Vagina (tissue), 2 donors: Measurements from ENCODE around the gene RGS6. TPM values are rescaled to one million over a fixed set of nuclear protein-coding genes. Genes with fewer than 3 reads are reported as not detected.

Source experiments
- DNase-seq, 2 donors: peaks; one replicate each; pipeline ENCODE4 v3.0.0-alpha.2; 2017; ENCODE audit errors: extremely low spot score in 2 of 2
- H3K27ac ChIP-seq: fragments of 200-600 bp; sonication (generic); one replicate; pipeline ENCODE4 v1.5.1; 2019
- H3K27me3 ChIP-seq: fragments of 200-600 bp; sonication (generic); one replicate; pipeline ENCODE4 v1.5.1; 2019
- H3K36me3 ChIP-seq, 2 donors: fragments of 200-600 bp; sonication (generic); one replicate each; pipeline ENCODE4 v1.5.1; 2017 to 2019
- H3K4me1 ChIP-seq: fragments of 200-600 bp; sonication (generic); one replicate; pipeline ENCODE4 v1.5.1; 2019
- H3K4me3 ChIP-seq, 2 donors: fragments of 200-600 bp; sonication (generic); 1 replicate in 1 of 2; 2 replicates in 1 of 2; pipeline ENCODE4 v1.5.1; 2016 to 2019
- H3K9me3 ChIP-seq: fragments of 200-600 bp; sonication (generic); one replicate; pipeline ENCODE4 v1.5.1; 2019
- CTCF ChIP-seq, 3 experiments: fragments of 450-650 bp in 2 of 3; fragments of 200-600 bp in 1 of 3; sonication (generic) in 1 of 3; IDR thresholded peaks; one replicate each; pipeline ENCODE4 v1.5.1; 2017 to 2019; ENCODE audit warnings: antibody characterized with exemption in 3 of 3, mild to moderate bottlenecking in 2 of 3, moderate library complexity in 2 of 3
- POLR2A ChIP-seq, 2 donors: fragments of 450-650 bp; IDR thresholded peaks; one replicate each; pipeline ENCODE4 v1.6.1; 2017; ENCODE audit warnings: antibody characterized with exemption in 2 of 2, mild to moderate bottlenecking in 2 of 2, moderate library complexity in 2 of 2
- POLR2AphosphoS5 ChIP-seq, 2 donors: sonication (generic); formaldehyde crosslinking; IDR thresholded peaks; one replicate each; pipeline ENCODE4 v1.9.0; 2017; ENCODE audit warnings: antibody characterized with exemption in 2 of 2, mild to moderate bottlenecking in 2 of 2, low read depth in 1 of 2; ENCODE audit not compliant: insufficient read depth in 1 of 2
- intact Hi-C: fragments of 100-400 bp; cut with DNase I; formaldehyde crosslinking; loops from one replicate; pipeline ENCODE4 v1.15.1; 2023
- total RNA-seq: library from RNA; depleted of rRNA; stranded (reverse); fragments of >200 nt; gene quantifications from one replicate; pipeline ENCODE4 v1.2.3, GENCODE V29; 2016

The RGS6 gene
- total RNA-seq, 1 donor from 2014 or later = 2.0 TPM

GRCh38 chr14:72553161-72553560 lies 620.9 kb downstream of the RGS6 start:
- Histone ChIP-seq H3K4me1 (no peaks in the 10 kb centered on the region), H3K36me3 (no peaks in the 10 kb centered on the region), H3K27me3 (no peaks in the 10 kb centered on the region), H3K27ac (no peak overlapping the region), H3K9me3 (no peaks in the 10 kb centered on the region), H3K4me3 (no peak overlapping the region)
- intact Hi-C loops = no loop called here
- no peak for DNase-seq
- no peak for TF ChIP-seq POLR2AphosphoS5 (IDR thresholded peaks at IDR 0.05; ENCODE audit: insufficient read depth in 1 of 2, low read depth in 1 of 2)
- TF ChIP-seq POLR2A (IDR thresholded peaks at IDR 0.05) = no peak
- TF ChIP-seq CTCF (IDR thresholded peaks at IDR 0.05) = no peak

GRCh38 chr14:72553656-72554055 lies 621.4 kb downstream of the RGS6 start:
- H3K27ac ChIP-seq = no peak overlapping the region
- no peaks in the 10 kb centered on the region for H3K4me1 ChIP-seq
- H3K36me3 ChIP-seq = no peaks in the 10 kb centered on the region
- H3K9me3 ChIP-seq = no peaks in the 10 kb centered on the region
- H3K27me3 ChIP-seq = no peaks in the 10 kb centered on the region
- H3K4me3 ChIP-seq = no peak overlapping the region
- TF ChIP-seq POLR2A (IDR thresholded peaks at IDR 0.05) (no peak), POLR2AphosphoS5 (IDR thresholded peaks at IDR 0.05; ENCODE audit: insufficient read depth in 1 of 2, low read depth in 1 of 2) (no peak), CTCF (IDR thresholded peaks at IDR 0.05) (no peak)
- no peak for DNase-seq
- intact Hi-C loops = no loop called here

GRCh38 chr14:72554401-72554800 lies 622.2 kb downstream of the RGS6 start:
- Histone ChIP-seq H3K36me3 (no peaks in the 10 kb centered on the region), H3K9me3 (no peaks in the 10 kb centered on the region), H3K27ac (no peak overlapping the region), H3K27me3 (no peaks in the 10 kb centered on the region), H3K4me3 (no peak overlapping the region), H3K4me1 (no peaks in the 10 kb centered on the region)
- no peak for TF ChIP-seq CTCF (IDR thresholded peaks at IDR 0.05)
- no peak for TF ChIP-seq POLR2AphosphoS5 (IDR thresholded peaks at IDR 0.05; ENCODE audit: insufficient read depth in 1 of 2, low read depth in 1 of 2)
- TF ChIP-seq POLR2A (IDR thresholded peaks at IDR 0.05) = no peak
- DNase-seq = no peak
- intact Hi-C loops = no loop called here

- TF ChIP-seq CTCF (IDR thresholded peaks at IDR 0.05) = no peak
- no peak for TF ChIP-seq POLR2A (IDR thresholded peaks at IDR 0.05)
- TF ChIP-seq POLR2AphosphoS5 (IDR thresholded peaks at IDR 0.05; ENCODE audit: insufficient read depth in 1 of 2, low read depth in 1 of 2) = no peak
- no peaks in the 10 kb centered on the region for H3K36me3 ChIP-seq
- no peak for DNase-seq
Observed at GRCh38 chr14:72554994-72555608, 622.9 kb downstream of the RGS6 start.

GRCh38 chr14:72555609-72556000 lies 623.4 kb downstream of the RGS6 start:
- H3K36me3 ChIP-seq = no peaks in the 10 kb centered on the region
- no peak overlapping the region for H3K4me3 ChIP-seq
- intact Hi-C loops = no loop called here
- DNase-seq = no peak
- TF ChIP-seq POLR2AphosphoS5 (IDR thresholded peaks at IDR 0.05; ENCODE audit: insufficient read depth in 1 of 2, low read depth in 1 of 2) (no peak), CTCF (IDR thresholded peaks at IDR 0.05) (no peak), POLR2A (IDR thresholded peaks at IDR 0.05) (no peak)
- no peaks in the 10 kb centered on the region for H3K27me3 ChIP-seq
- H3K4me1 ChIP-seq = no peaks in the 10 kb centered on the region
- no peak overlapping the region for H3K27ac ChIP-seq
- H3K9me3 ChIP-seq = no peaks in the 10 kb centered on the region

More at GRCh38 chr14:72554994-72555608, 622.9 kb downstream of the RGS6 start:
- Histone ChIP-seq H3K9me3 (no peaks in the 10 kb centered on the region), H3K4me3 (no peak overlapping the region), H3K27ac (no peak overlapping the region), H3K27me3 (no peaks in the 10 kb centered on the region), H3K4me1 (no peaks in the 10 kb centered on the region)
- intact Hi-C loops = no loop called here
